HepG2 (cell line): ENCODE measurements around the gene MOB4. TPM values are rescaled to one million over a fixed set of nuclear protein-coding genes. Genes with fewer than 3 reads are reported as not detected.

Experiments used
- ATF1 ChIP-seq: IDR thresholded peaks from 2 replicates; pipeline ENCODE4 v1.6.1; 2016; ENCODE audit warnings: mild to moderate bottlenecking, control low read depth
- ATRX ChIP-seq: sonication (generic); formaldehyde crosslinking; IDR thresholded peaks from 2 replicates; pipeline ENCODE4 v1.4.0; 2020; ENCODE audit warnings: missing genetic modification reagents, borderline replicate concordance
- CREM ChIP-seq, 2 experiments: sonication (generic) in 1 of 2; formaldehyde crosslinking in 1 of 2; IDR thresholded peaks; 2 replicates each; pipeline versions ENCODE4 v1.4.0 to v1.6.1; 2016 to 2020; ENCODE audit warnings: antibody characterized with exemption in 1 of 2, mild to moderate bottlenecking in 1 of 2, missing genetic modification reagents in 1 of 2
- DDIT3 ChIP-seq: sonication (generic); formaldehyde crosslinking; IDR thresholded peaks from 2 replicates; pipeline ENCODE4 v1.4.0; 2020; ENCODE audit warnings: mild to moderate bottlenecking, missing genetic modification reagents
- HNRNPUL1 ChIP-seq: fragments of 200-400 bp; formaldehyde crosslinking; IDR thresholded peaks from 2 replicates; pipeline ENCODE4 v1.6.1; 2017; ENCODE audit warnings: low read depth, mild to moderate bottlenecking, low read length, moderate library complexity
- MAF1 ChIP-seq: sonication (generic); formaldehyde crosslinking; IDR thresholded peaks from 2 replicates; pipeline ENCODE4 v1.5.0; 2020; ENCODE audit warnings: missing genetic modification reagents, borderline replicate concordance
- MEIS2 ChIP-seq: sonication (generic); formaldehyde crosslinking; IDR thresholded peaks from 2 replicates; pipeline ENCODE4 v1.9.0; 2021; ENCODE audit warnings: mild to moderate bottlenecking, missing genetic modification reagents
- TIGD3 ChIP-seq: sonication (generic); formaldehyde crosslinking; IDR thresholded peaks from 2 replicates; pipeline ENCODE4 v1.5.1; 2020; ENCODE audit warnings: mild to moderate bottlenecking, missing genetic modification reagents, borderline replicate concordance
- TP53 ChIP-seq: sonication (generic); formaldehyde crosslinking; conservative IDR thresholded peaks from 2 replicates; pipeline ENCODE4 v1.4.0; 2020; ENCODE audit warnings: missing genetic modification reagents
- ZBTB43 ChIP-seq: sonication (generic); formaldehyde crosslinking; conservative IDR thresholded peaks from 2 replicates; pipeline ENCODE4 v1.4.0; 2020; ENCODE audit warnings: missing genetic modification reagents
- ZNF232 ChIP-seq: sonication (generic); formaldehyde crosslinking; IDR thresholded peaks from 2 replicates; pipeline ENCODE4 v1.4.0; 2020; ENCODE audit warnings: missing genetic modification reagents, borderline replicate concordance
- ZNF382 ChIP-seq: sonication (generic); formaldehyde crosslinking; IDR thresholded peaks from 2 replicates; pipeline ENCODE4 v1.5.0; 2020; ENCODE audit warnings: missing genetic modification reagents, mild to moderate bottlenecking, borderline replicate concordance
- ZNF468 ChIP-seq: sonication (generic); formaldehyde crosslinking; IDR thresholded peaks from 2 replicates; pipeline ENCODE4 v1.8.0; 2022; ENCODE audit warnings: mild to moderate bottlenecking, moderate library complexity, missing genetic modification reagents
- ZNF552 ChIP-seq: sonication (generic); formaldehyde crosslinking; IDR thresholded peaks from 2 replicates; pipeline ENCODE4 v1.9.0; 2022; ENCODE audit warnings: missing genetic modification reagents, mild to moderate bottlenecking, borderline replicate concordance
- ZNF883 ChIP-seq: sonication (generic); formaldehyde crosslinking; IDR thresholded peaks from 2 replicates; pipeline ENCODE4 v1.5.1; 2020; ENCODE audit warnings: mild to moderate bottlenecking, missing genetic modification reagents; ENCODE audit errors: not compliant biosample characterization
- polyA plus RNA-seq, 8 experiments: library from polyadenylated mRNA; depleted of rRNA in 3 of 8; stranded (reverse) in 7 of 8; unstranded in 1 of 8; fragments of >200 nt; fragmentation: Illumina TruSeq in 4 of 8; extraction: Trizol in 4 of 8; gene quantifications; 2 replicates each; pipeline versions ENCODE4 v1.2.1 to v1.2.3, GENCODE V29; 2011 to 2016; ENCODE audit warnings: low read depth in 4 of 8, missing spikeins in 1 of 8, mixed read lengths in 1 of 8; ENCODE audit not compliant: insufficient read depth in 1 of 8
- total RNA-seq, 5 experiments: library from RNA; depleted of rRNA; stranded (reverse); fragments of >200 nt; fragmentation: Illumina TruSeq; extraction: Trizol; gene quantifications; 2 replicates each; pipeline ENCODE4 v1.2.3, GENCODE V29; 2016; ENCODE audit warnings: low read depth in 1 of 5
- TF ChIP-seq, protein P1 (sequence below): sonication (generic); formaldehyde crosslinking; IDR thresholded peaks from 2 replicates; pipeline ENCODE4 v1.4.0; 2020; ENCODE audit warnings: missing genetic modification reagents, low read depth, mild to moderate bottlenecking, borderline replicate concordance
- TF ChIP-seq, protein P2 (sequence below): sonication (generic); formaldehyde crosslinking; IDR thresholded peaks from 2 replicates; pipeline ENCODE4 v1.4.0; 2020; ENCODE audit warnings: low read depth, missing genetic modification reagents
- TF ChIP-seq, protein P3 (sequence below): sonication (generic); formaldehyde crosslinking; IDR thresholded peaks from 2 replicates; pipeline ENCODE4 v1.5.0; 2020; ENCODE audit warnings: mild to moderate bottlenecking, missing genetic modification reagents

Gene MOB4
- total and polyA plus RNA-seq, 2 of the 13 experiments (the other 11 are each of a cell fraction or from before 2014, with no cell fraction given): 35.7 to 38.6 TPM

- peak; percentile 83 for TF ChIP-seq ZNF552 (CRISPR knock-in tag)
- TF ChIP-seq, protein P1, sequence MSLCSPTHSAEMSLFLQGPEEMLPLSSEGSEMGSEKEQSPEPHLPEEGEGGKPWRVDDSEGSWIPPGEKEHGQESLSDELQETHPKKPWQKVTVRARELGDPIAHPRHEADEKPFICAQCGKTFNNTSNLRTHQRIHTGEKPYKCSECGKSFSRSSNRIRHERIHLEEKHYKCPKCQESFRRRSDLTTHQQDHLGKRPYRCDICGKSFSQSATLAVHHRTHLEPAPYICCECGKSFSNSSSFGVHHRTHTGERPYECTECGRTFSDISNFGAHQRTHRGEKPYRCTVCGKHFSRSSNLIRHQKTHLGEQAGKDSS (CRISPR knock-in tag): peak; percentile 92; the same call in 1 of the 2 replicates
- peak; percentile 63 for TF ChIP-seq ZNF468 (CRISPR knock-in tag)
- TF ChIP-seq TP53: peak; percentile 93
- TF ChIP-seq ATRX: peak; percentile 13; the same call in 1 of the 2 replicates
- peak; percentile 92 for TF ChIP-seq MEIS2 (CRISPR knock-in tag)
- TF ChIP-seq ZNF883 (CRISPR knock-in tag): peak; percentile 84
- TF ChIP-seq, protein P2, sequence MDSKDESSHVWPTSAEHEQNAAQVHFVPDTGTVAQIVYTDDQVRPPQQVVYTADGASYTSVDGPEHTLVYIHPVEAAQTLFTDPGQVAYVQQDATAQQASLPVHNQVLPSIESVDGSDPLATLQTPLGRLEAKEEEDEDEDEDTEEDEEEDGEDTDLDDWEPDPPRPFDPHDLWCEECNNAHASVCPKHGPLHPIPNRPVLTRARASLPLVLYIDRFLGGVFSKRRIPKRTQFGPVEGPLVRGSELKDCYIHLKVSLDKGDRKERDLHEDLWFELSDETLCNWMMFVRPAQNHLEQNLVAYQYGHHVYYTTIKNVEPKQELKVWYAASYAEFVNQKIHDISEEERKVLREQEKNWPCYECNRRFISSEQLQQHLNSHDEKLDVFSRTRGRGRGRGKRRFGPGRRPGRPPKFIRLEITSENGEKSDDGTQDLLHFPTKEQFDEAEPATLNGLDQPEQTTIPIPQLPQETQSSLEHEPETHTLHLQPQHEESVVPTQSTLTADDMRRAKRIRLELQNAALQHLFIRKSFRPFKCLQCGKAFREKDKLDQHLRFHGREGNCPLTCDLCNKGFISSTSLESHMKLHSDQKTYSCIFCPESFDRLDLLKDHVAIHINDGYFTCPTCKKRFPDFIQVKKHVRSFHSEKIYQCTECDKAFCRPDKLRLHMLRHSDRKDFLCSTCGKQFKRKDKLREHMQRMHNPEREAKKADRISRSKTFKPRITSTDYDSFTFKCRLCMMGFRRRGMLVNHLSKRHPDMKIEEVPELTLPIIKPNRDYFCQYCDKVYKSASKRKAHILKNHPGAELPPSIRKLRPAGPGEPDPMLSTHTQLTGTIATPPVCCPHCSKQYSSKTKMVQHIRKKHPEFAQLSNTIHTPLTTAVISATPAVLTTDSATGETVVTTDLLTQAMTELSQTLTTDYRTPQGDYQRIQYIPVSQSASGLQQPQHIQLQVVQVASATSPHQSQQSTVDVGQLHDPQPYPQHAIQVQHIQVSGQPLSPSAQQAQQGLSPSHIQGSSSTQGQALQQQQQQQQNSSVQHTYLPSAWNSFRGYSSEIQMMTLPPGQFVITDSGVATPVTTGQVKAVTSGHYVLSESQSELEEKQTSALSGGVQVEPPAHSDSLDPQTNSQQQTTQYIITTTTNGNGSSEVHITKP (CRISPR knock-in tag): no peak; the same call in none of the 2 replicates
- TF ChIP-seq ZBTB43 (CRISPR knock-in tag): no peak; the same call in 1 of the 2 replicates
- TF ChIP-seq, protein P3, sequence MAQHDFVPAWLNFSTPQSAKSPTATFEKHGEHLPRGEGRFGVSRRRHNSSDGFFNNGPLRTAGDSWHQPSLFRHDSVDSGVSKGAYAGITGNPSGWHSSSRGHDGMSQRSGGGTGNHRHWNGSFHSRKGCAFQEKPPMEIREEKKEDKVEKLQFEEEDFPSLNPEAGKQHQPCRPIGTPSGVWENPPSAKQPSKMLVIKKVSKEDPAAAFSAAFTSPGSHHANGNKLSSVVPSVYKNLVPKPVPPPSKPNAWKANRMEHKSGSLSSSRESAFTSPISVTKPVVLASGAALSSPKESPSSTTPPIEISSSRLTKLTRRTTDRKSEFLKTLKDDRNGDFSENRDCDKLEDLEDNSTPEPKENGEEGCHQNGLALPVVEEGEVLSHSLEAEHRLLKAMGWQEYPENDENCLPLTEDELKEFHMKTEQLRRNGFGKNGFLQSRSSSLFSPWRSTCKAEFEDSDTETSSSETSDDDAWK: no peak
- TF ChIP-seq HNRNPUL1: peak; percentile 88
- peak; percentile 98 for TF ChIP-seq ATF1 (CRISPR knock-in tag)
- no peak for TF ChIP-seq ZNF382 (CRISPR knock-in tag)
- TF ChIP-seq CREM (IDR thresholded peaks at IDR 0.05): peak; percentile 98
- TF ChIP-seq CREM (CRISPR knock-in tag; IDR thresholded peaks at IDR 0.05): peak; percentile 64
- TF ChIP-seq DDIT3 (CRISPR knock-in tag): peak; percentile 82
- TF ChIP-seq TIGD3: peak; percentile 64; the same call in 1 of the 2 replicates
- peak; percentile 96; the same call in 1 of the 2 replicates for TF ChIP-seq MAF1
- TF ChIP-seq ZNF232 (CRISPR knock-in tag): peak; percentile 98
These were observed 16.0 kb upstream of the MOB4 start, which contains the start of the genes HSPD1 and HSPE1 (continued) for GRCh38 chr2:197499594-197500502.
